ENCODE data around the gene SLC8A1. TPM values are rescaled to one million over a fixed set of nuclear protein-coding genes. Genes with fewer than 3 reads are reported as not detected.

SLC8A1 gene
- total RNA-seq, 2 experiments from 2014 or later = 0.44 to 1.1 TPM

DNA sequence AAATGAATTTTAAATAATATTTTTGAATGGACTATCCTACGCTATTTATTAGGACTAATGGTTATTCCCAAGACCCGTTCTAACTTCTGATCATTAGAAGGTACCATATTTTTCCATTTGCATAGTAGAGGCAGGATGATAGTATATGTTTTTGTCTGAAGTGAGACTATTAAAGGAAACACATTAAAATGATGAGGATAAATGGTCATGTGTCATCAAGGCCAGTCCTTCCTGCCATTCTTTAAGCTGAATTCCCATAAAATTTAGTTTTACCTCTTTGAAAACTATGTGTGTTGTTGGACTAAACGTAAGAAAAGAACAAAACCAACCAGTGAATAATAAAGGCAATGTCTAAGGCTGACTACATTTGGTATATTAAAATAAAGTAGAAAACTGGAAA is 121.8 kb downstream of the SLC8A1 start:
- Mint-ChIP-seq H3K4me1 (no peaks in the 10 kb centered on the region), H3K36me3 (no peaks in the 10 kb centered on the region), H3K27me3 (no peaks in the 10 kb centered on the region), H3K27ac (no peak overlapping the region), H3K4me3 (no peak overlapping the region), H3K9me3 (ENCODE audit: low read depth) (no peaks in the 10 kb centered on the region)
- no peak for ATAC-seq
- CTCF ChIA-PET = no interaction called here
- DNase-seq = no peak

DNA sequence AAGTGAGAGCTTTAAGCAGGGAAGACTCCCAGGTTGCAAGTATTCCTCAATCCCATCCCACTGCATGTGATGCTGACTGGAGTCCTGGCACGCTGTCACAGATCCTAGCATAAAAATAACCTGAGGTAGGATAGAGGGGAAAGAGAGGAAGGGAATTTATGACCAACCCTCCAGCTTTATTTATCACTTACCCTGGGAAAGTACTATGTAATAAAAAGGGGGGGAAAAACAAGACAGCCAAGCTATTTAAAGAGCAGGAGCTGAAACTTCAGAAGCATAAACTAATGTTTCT is 122.2 kb downstream of the SLC8A1 start:
- Mint-ChIP-seq H3K9me3 (ENCODE audit: low read depth) (no peaks in the 10 kb centered on the region), H3K27me3 (no peaks in the 10 kb centered on the region), H3K36me3 (no peaks in the 10 kb centered on the region), H3K4me1 (no peaks in the 10 kb centered on the region), H3K27ac (no peak overlapping the region), H3K4me3 (no peak overlapping the region)
- ATAC-seq = no peak
- CTCF ChIA-PET = no interaction called here
- no peak for DNase-seq

DNA sequence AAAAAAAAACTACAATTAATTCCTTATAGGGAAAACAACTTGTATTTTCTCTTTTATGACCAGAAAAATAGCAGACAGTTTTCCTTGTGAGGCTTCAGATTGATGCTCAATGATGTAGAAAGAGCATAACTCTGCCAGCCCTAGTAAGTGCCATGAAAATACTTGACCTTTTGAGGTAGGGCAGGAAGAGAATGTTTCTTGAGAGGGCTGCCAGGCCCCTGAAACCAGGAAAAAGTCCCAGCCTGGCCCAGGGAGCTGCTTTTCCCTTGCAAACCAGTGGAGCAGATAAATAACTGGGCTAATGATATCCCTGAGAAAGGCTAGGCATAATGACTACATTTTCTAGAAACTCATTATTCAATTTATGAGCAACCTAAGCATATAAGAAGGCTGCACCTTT is 126.8 kb downstream of the SLC8A1 start:
- CTCF ChIA-PET = no interaction called here
- Mint-ChIP-seq H3K27ac (no peak overlapping the region), H3K4me3 (no peak overlapping the region), H3K36me3 (no peaks in the 10 kb centered on the region), H3K27me3 (no peaks in the 10 kb centered on the region), H3K9me3 (ENCODE audit: low read depth) (no peaks in the 10 kb centered on the region), H3K4me1 (no peaks in the 10 kb centered on the region)
- ATAC-seq = no peak
- no peak for DNase-seq

DNA sequence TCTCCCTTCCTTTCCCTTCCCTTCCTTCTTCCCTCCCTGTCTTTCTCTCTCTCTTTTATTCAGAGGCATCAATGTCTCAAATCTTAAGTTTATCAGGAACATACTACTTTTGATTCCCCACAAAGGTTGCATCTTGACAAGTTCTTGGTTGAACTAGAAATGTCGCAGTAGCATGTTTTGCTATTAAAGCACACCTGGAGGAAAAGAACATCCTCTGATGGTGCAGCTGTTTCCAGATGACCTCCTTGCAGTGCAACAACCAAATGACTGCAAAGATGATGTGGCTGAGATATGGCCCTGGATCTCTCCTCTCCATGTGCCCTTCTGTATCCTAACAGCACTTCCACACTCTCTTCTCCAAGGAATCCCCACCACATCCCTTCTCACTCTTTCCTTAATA is 127.2 kb downstream of the SLC8A1 start:
- H3K36me3 Mint-ChIP-seq = no peaks in the 10 kb centered on the region
- CTCF ChIA-PET = no interaction called here
- H3K4me1 Mint-ChIP-seq = no peaks in the 10 kb centered on the region
- H3K9me3 Mint-ChIP-seq (ENCODE audit: low read depth) = no peaks in the 10 kb centered on the region
- no peak for ATAC-seq
- no peaks in the 10 kb centered on the region for H3K27me3 Mint-ChIP-seq
- H3K27ac Mint-ChIP-seq = no peak overlapping the region
- H3K4me3 Mint-ChIP-seq = no peak overlapping the region
- DNase-seq = no peak

DNA sequence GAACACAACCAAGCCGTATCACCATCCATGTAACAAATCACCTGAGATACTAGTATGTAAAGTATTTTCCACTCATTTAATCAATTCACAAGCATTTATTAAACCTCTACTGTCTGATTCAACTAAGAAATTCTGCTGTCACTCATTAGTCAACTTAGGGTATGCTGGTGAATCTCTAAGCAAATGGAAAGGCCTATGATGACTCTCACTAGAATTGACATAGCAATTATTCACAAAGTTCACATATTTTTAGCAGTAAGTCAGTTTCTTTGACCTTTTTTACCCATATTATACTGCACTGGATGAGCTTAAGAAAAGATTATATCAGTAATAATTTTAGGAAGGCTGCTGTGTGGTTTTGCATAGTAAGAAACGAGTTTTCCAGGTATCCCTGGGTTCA is 130.1 kb downstream of the SLC8A1 start:
- CTCF ChIA-PET = no interaction called here
- H3K36me3 Mint-ChIP-seq = no peaks in the 10 kb centered on the region
- H3K4me1 Mint-ChIP-seq = no peaks in the 10 kb centered on the region

DNA sequence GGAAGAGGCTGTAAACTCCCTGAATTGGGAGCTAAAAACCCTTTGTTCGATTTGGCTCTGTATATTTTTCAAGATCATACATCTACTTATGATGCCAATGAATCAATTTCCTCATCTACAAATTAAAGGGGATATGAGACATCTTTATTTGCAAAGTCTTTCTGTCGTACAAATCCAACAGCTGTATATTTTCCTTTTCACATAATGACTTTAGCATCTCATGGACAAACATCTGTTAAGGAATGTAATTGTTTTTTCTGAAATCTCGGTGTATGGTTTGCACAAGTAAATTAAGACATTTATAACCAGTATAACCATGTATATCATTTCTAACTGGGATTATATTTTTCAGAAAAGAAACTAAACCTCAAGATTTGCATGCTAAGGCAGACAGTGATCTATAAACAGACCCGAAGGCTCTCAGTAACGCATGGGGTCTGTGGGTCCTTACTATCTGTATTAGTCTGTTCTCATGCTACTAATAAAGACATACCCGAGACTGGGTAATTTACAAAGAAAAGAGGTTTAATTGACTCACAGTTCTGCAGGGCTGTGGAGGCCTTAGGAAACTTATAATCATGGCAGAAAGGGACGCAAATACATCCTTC is 130.8 kb downstream of the SLC8A1 start:
- CTCF ChIA-PET = no interaction called here

More for the DNA sequence above, 130.1 kb downstream of the SLC8A1 start:
- Mint-ChIP-seq H3K4me3 (no peak overlapping the region), H3K27ac (no peak overlapping the region), H3K9me3 (ENCODE audit: low read depth) (no peaks in the 10 kb centered on the region), H3K27me3 (no peaks in the 10 kb centered on the region)
- DNase-seq (no peak), ATAC-seq (no peak)

DNA sequence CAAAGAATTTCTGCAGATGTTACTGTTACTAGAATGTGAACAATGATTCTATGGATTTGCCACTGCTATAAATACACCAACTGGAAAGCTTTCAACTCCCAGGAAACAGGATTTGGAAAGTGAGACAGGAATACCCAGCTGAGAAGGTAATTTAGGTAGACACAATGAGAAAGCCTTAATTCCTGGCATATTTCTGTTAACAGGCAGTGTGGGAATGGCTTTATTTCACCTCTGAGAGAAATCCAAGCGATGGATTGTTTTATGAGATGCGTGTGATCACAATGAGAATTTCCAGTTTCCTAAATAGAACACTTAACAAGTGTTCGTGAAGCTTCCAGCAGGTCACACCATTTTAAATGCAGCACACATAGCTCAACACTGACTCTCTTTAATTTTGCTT is 133.0 kb downstream of the SLC8A1 start:
- CTCF ChIA-PET = no interaction called here
- no peaks in the 10 kb centered on the region for H3K4me1 Mint-ChIP-seq
- DNase-seq (no peak), ATAC-seq (no peak)
- H3K27ac Mint-ChIP-seq = no peak overlapping the region
- H3K27me3 Mint-ChIP-seq = no peaks in the 10 kb centered on the region
- no peaks in the 10 kb centered on the region for H3K36me3 Mint-ChIP-seq
- peaks cover 3% of the 10 kb centered on the region for H3K9me3 Mint-ChIP-seq (ENCODE audit: low read depth)
- no peak overlapping the region for H3K4me3 Mint-ChIP-seq

More for the DNA sequence above, 130.8 kb downstream of the SLC8A1 start:
- H3K36me3 Mint-ChIP-seq = no peaks in the 10 kb centered on the region
- no peaks in the 10 kb centered on the region for H3K9me3 Mint-ChIP-seq (ENCODE audit: low read depth)
- H3K27ac Mint-ChIP-seq = no peak overlapping the region
- no peaks in the 10 kb centered on the region for H3K27me3 Mint-ChIP-seq
- DNase-seq (no peak), ATAC-seq (no peak)
- no peaks in the 10 kb centered on the region for H3K4me1 Mint-ChIP-seq
- no peak overlapping the region for H3K4me3 Mint-ChIP-seq

DNA sequence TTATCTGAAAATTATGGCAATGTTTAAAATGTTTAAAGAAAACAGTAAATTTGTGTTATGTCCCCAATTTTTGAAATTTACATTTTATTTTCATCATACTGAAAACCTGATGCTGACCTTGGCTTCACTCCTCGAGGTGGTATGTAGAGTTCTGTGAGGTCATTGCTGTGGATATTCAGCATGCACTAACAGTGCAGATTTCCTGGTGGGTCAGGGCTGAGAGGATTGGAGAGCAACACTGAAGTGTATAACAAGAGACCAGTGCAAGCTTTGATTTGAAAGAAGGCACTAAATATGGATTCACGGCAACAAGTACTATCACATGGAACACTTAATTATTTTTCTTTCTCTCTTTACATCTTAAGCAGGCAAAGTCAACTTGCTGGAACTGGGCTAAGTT is 134.1 kb downstream of the SLC8A1 start:
- CTCF ChIA-PET = no interaction called here
- H3K9me3 Mint-ChIP-seq (ENCODE audit: low read depth) = peaks cover 3% of the 10 kb centered on the region
- no peaks in the 10 kb centered on the region for H3K36me3 Mint-ChIP-seq
- H3K27me3 Mint-ChIP-seq = no peaks in the 10 kb centered on the region
- no peak overlapping the region for H3K27ac Mint-ChIP-seq
- no peaks in the 10 kb centered on the region for H3K4me1 Mint-ChIP-seq
- no peak overlapping the region for H3K4me3 Mint-ChIP-seq
- no peak for DNase-seq
- ATAC-seq = no peak

DNA sequence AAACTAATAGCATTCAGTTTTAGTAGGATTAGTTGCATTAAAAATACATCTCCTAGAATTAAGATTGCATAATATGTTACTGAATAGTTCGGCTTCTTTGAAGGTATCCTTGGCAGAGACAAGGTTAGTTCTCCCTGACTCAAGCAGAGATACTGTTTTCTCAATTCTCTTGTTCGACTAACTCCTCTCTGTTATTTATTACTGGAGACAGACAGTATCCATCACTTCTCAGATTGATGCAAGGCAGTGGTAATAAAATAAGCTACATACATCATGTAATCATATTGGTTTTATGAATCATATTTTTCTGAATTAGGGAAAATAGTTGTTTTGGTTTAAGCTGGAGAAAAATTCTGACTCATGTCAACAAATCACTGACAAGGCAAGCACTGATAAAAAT is 134.8 kb downstream of the SLC8A1 start:
- CTCF ChIA-PET = no interaction called here
- no peak overlapping the region for H3K4me3 Mint-ChIP-seq
- H3K36me3 Mint-ChIP-seq = no peaks in the 10 kb centered on the region
- peaks cover 3% of the 10 kb centered on the region for H3K9me3 Mint-ChIP-seq (ENCODE audit: low read depth)
- no peaks in the 10 kb centered on the region for H3K4me1 Mint-ChIP-seq
- no peak overlapping the region for H3K27ac Mint-ChIP-seq
- H3K27me3 Mint-ChIP-seq = no peaks in the 10 kb centered on the region
- ATAC-seq (no peak), DNase-seq (no peak)

DNA sequence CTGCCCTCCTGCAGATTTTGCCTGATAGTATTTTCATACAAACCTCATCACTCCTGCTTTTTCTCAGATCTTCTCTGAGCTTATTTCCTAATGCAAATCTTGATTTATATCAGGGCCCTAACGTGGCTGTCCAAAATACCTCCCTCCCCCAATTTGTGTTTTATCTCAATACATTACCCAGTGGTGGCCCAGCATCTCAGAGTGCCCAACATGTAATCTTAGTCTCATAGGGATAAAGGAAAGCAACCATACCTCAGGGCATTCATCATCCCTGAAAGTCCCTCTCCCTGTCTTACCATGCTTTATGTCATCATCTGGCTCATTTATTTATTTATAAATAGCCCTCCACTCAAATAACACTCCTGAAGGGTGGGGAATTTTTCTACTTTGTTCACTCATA is 135.3 kb downstream of the SLC8A1 start:
- Mint-ChIP-seq H3K27ac (no peak overlapping the region), H3K4me1 (no peaks in the 10 kb centered on the region), H3K27me3 (no peaks in the 10 kb centered on the region), H3K9me3 (ENCODE audit: low read depth) (peaks cover 3% of the 10 kb centered on the region), H3K36me3 (no peaks in the 10 kb centered on the region), H3K4me3 (no peak overlapping the region)
- DNase-seq = no peak
- no peak for ATAC-seq
- CTCF ChIA-PET = no interaction called here

DNA sequence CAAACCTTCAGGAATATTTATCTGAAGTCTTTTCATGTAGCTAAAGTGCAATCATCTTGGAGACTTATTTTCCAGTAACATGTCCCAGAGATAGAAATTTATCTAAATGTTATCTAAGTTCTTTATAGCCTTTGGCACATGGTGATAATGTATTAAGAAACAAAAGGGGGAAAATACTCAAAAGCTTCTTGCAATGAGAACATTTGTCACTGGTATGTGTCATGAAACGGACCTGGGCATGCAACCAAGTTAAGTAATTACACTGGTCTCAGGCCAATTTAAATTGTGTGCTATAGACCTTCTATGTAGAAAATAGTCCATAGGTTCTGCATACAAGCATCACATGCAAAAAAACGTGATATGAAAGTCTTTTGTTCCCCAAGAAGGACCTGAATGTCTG is 136.2 kb downstream of the SLC8A1 start:
- DNase-seq = no peak
- no peak for ATAC-seq
- Mint-ChIP-seq H3K36me3 (no peaks in the 10 kb centered on the region), H3K27me3 (no peaks in the 10 kb centered on the region), H3K4me3 (no peak overlapping the region), H3K9me3 (ENCODE audit: low read depth) (peaks cover 3% of the 10 kb centered on the region), H3K4me1 (no peaks in the 10 kb centered on the region), H3K27ac (no peak overlapping the region)
- CTCF ChIA-PET = no interaction called here

DNA sequence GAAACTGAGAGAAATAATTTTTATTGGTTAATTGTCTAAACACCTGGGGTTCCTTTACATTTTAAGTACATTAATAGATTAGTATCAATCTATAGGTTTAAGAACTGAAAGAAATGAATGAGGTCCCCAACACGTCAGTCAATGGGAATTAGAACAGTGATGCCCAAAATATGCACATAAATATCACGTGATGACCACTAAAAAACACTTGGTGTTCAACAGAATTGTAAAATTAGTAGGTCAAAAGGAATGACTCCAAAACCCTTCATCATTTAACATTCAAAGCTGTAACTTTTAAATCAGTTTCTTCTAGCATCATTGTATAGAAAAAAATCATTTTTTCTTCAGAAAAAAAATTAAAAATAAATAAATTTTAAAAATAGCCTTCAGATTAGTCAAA is 140.9 kb downstream of the SLC8A1 start:
- DNase-seq (no peak), ATAC-seq (no peak)
- CTCF ChIA-PET = no interaction called here
- no peaks in the 10 kb centered on the region for H3K4me1 Mint-ChIP-seq
- peaks cover 3% of the 10 kb centered on the region for H3K9me3 Mint-ChIP-seq (ENCODE audit: low read depth)
- H3K36me3 Mint-ChIP-seq = no peaks in the 10 kb centered on the region
- H3K4me3 Mint-ChIP-seq = no peak overlapping the region
- H3K27me3 Mint-ChIP-seq = no peaks in the 10 kb centered on the region
- H3K27ac Mint-ChIP-seq = no peak overlapping the region

DNA sequence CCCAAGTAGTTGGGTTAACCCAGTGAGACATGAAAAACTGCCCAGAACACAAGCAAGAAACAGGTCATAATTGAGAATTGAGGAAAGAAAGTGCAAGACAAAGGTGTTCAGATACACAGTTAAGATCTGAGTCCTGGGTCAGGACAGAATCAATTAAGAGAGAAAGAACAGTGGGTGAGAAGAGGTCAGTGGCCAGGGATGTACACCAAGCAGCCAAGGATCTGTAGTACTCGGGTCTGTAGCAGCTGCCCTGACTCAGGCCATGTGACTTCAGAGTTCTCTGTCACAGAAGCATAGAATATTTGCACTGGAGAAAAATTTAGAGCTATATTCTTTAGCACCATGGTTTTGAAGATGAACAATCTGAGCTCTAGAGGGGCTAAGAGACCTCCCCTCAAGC is 141.6 kb downstream of the SLC8A1 start:
- Mint-ChIP-seq H3K27ac (no peak overlapping the region), H3K4me1 (no peaks in the 10 kb centered on the region), H3K36me3 (no peaks in the 10 kb centered on the region), H3K27me3 (no peaks in the 10 kb centered on the region), H3K9me3 (ENCODE audit: low read depth) (peaks cover 3% of the 10 kb centered on the region), H3K4me3 (no peak overlapping the region)
- DNase-seq (no peak), ATAC-seq (no peak)
- CTCF ChIA-PET = no interaction called here

DNA sequence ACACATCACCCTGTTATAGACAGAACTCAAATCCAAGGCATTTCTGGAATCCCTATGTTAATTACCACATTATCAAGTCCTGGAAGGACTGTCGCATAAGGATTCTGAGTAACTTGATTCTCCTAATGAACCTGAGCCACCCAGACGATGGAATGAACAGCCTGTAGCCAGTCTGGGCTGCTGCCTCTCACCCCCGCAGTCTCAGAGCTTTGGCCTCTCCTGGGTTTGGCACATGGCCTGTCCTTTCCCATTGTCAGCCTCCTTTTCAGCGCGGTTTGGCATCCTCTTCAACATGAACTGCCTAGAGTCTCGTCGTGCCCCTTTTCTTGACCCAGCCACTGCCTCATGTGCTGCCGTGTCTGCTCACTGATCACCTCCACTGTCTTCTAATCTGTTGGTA is 147.6 kb downstream of the SLC8A1 start:
- Mint-ChIP-seq H3K4me3 (no peak overlapping the region), H3K36me3 (no peaks in the 10 kb centered on the region), H3K27me3 (no peaks in the 10 kb centered on the region), H3K4me1 (no peaks in the 10 kb centered on the region), H3K9me3 (ENCODE audit: low read depth) (no peaks in the 10 kb centered on the region), H3K27ac (no peak overlapping the region)
- ATAC-seq (no peak), DNase-seq (no peak)
- CTCF ChIA-PET = no interaction called here

DNA sequence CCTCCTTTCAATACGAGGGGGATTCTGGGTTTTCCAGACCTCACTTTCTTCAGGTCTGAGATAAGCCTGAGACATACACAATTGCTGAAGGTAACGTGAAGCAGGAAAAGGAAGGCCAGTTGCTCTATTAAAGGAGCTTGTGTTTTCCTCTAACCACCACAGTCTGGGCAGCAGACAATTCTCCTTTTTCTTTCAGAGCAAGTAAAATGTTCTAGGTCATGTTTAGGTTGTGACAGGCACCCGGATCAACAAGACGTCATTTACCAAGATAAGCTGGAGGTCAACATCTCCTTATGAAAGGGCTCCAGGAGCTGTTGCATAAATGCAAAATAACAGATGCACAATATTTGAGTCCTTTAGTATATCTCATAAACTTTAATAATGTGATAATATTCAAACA is 148.1 kb downstream of the SLC8A1 start:
- no peak overlapping the region for H3K4me3 Mint-ChIP-seq
- DNase-seq (no peak), ATAC-seq (no peak)
- no peaks in the 10 kb centered on the region for H3K36me3 Mint-ChIP-seq
- H3K27me3 Mint-ChIP-seq = no peaks in the 10 kb centered on the region
- no peaks in the 10 kb centered on the region for H3K9me3 Mint-ChIP-seq (ENCODE audit: low read depth)
- CTCF ChIA-PET = no interaction called here
- no peaks in the 10 kb centered on the region for H3K4me1 Mint-ChIP-seq
- H3K27ac Mint-ChIP-seq = no peak overlapping the region

Measured in activated CD8-positive, alpha-beta memory T cell treated with anti-CD3 and anti-CD28 coated beads, Interleukin-2, amount 10 ng/mL, durations not matched to agents 7 days and 5 days (primary cell).